HUES6 (cell line): ENCODE measurements around the gene ST6GALNAC2.
"Not testable (repeated sequence)": the region's sequence is repeated elsewhere in the genome, so short reads cannot be mapped to it uniquely, and the experiment has no call there.

Experiments used
- H3K27ac ChIP-seq: 2 replicates; pipeline ENCODE4 v1.7.0; 2013; ENCODE audit warnings: low read depth, mild to moderate bottlenecking, low read length, inconsistent platforms
- H3K27me3 ChIP-seq: 2 replicates; pipeline ENCODE4 v1.6.1; 2013; ENCODE audit warnings: low read length; ENCODE audit not compliant: control insufficient read depth, insufficient read depth
- H3K36me3 ChIP-seq: 2 replicates; pipeline ENCODE4 v1.6.1; 2013; ENCODE audit warnings: low read length; ENCODE audit not compliant: control insufficient read depth, insufficient read depth
- H3K4me1 ChIP-seq: 2 replicates; pipeline ENCODE4 v1.6.1; 2013; ENCODE audit warnings: low read length; ENCODE audit not compliant: control insufficient read depth, insufficient read depth
- H3K4me3 ChIP-seq: 2 replicates; pipeline ENCODE4 v1.5.1; 2013; ENCODE audit warnings: low read depth, low read length
- H3K9ac ChIP-seq: one replicate; pipeline ENCODE4 v1.6.1; 2013; ENCODE audit warnings: mild to moderate bottlenecking, low read length
- H3K9me3 ChIP-seq: 2 replicates; pipeline ENCODE4 v1.6.1; 2013; ENCODE audit warnings: low read depth, low read length; ENCODE audit not compliant: control insufficient read depth, insufficient read depth

ST6GALNAC2 gene

DNA sequence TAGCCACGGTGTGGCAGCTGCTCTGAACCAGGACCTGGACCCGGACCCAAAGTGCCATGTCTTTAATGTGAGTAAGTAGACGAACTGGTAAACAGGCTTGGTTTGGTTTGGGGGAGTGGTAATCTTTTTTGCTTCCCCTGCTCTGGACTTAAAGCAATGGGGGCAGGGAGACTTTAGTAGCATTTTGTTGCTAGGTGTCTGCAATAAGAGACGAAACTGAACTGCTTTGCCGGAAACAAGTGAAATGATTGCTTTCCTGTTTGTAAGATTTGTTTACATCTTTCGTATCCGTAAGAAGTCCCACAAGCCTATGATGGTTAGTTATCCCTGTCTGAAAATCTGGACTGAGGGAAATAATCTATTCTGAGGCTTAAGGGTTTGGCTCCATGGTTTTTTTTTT is 24.3 kb downstream of the ST6GALNAC2 start:
- H3K9ac ChIP-seq: no peak overlapping the region
- H3K4me1 ChIP-seq: peaks cover 25% of the 10 kb centered on the region
- H3K27me3 ChIP-seq: no peaks in the 10 kb centered on the region
- peaks cover 70% of the 10 kb centered on the region for H3K36me3 ChIP-seq
- no peak overlapping the region for H3K27ac ChIP-seq
- H3K9me3 ChIP-seq: no peaks in the 10 kb centered on the region
- H3K4me3 ChIP-seq: no peak overlapping the region

DNA sequence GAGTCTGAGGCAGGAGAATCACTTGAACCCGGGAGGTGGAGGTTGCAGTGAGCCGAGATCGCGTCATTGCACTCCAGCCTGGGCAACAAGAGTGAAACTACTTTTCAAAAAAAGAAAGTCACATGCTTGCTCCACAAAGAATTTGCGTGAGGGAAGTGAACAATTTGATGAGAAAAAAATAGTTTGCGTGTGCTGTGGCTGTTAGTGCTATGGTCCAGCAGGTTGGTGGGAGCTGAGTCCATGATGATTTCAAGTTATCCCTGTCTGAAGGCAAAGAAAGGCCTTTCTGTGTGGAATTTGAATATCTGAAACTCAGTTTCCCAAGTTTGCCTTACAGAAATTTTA is 24.8 kb downstream of the ST6GALNAC2 start:
- Histone ChIP-seq H3K9ac (no peak overlapping the region), H3K9me3 (no peaks in the 10 kb centered on the region), H3K4me1 (peaks cover 25% of the 10 kb centered on the region), H3K4me3 (no peak overlapping the region), H3K36me3 (peaks cover 65% of the 10 kb centered on the region), H3K27ac (no peak overlapping the region), H3K27me3 (no peaks in the 10 kb centered on the region)

DNA sequence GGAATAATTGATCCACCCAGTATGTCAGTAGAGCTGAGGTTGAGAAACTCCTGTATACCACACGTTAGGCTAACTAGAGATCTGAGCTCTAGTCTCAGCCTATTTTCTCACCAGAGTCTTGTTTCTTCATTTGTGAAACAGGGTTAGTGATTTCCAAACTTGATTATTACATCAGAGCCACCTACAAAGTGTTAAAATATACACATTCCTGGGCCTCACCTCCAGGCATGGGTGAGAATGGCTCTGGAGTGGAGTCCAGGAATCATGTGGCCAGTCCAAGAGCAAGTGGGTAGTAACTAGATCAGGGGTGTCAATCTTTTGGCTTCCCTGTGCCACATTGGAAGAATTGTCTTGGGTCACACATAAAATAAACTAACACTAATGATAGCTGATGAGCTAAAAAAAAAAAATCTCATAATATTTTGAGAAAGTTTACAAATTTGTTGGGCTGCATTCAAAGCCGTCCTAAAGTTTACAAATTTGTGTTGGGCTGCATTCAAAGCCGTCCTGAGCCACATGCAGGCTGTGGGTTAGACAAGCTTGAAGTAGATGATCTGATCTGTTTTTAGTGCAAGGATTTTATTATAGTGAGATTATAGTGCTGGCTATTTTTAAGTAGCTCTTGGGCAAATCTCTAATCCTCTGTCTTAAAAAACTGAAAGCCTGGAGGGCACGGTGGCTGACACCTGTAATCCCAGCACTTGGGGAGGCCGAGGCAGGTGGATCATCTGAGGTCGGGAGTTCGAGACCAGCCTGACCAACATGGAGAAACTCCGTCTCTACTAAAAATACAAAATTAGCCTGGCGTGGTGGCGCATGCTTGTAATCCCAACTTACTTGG is 25.4 kb downstream of the ST6GALNAC2 start:
- Histone ChIP-seq H3K4me1 (peaks cover 25% of the 10 kb centered on the region), H3K27ac (no peak overlapping the region), H3K27me3 (no peaks in the 10 kb centered on the region), H3K9ac (no peak overlapping the region), H3K4me3 (peak overlapping the region; percentile 38), H3K36me3 (peaks cover 59% of the 10 kb centered on the region), H3K9me3 (no peaks in the 10 kb centered on the region)

DNA sequence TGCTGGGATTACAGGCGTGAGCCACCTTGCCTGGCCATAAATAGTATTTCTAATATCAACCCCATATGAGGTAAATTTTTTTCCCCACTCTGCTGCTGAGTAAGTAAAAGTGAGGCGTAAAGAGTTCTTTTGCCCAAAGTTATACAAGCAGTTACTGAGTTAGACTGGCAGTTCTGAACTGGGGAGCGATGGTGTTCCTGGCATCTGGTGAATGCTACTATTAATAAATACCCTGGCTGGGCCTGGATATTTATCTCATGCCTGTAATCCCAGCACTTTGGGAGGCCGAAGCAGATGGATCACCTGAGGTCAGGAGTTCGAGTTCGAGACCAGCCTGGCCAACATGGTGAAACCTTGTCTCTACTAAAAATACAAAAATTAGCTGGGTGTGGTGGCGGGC is 26.2 kb downstream of the ST6GALNAC2 start:
- not testable (repeated sequence) for H3K9me3 ChIP-seq, H3K27ac ChIP-seq, H3K27me3 ChIP-seq
- H3K9ac ChIP-seq: peak overlapping the region; percentile 99
- peaks cover 52% of the 10 kb centered on the region for H3K36me3 ChIP-seq
- H3K4me1 ChIP-seq: peaks cover 25% of the 10 kb centered on the region
- peak overlapping the region; percentile 92 for H3K4me3 ChIP-seq

DNA sequence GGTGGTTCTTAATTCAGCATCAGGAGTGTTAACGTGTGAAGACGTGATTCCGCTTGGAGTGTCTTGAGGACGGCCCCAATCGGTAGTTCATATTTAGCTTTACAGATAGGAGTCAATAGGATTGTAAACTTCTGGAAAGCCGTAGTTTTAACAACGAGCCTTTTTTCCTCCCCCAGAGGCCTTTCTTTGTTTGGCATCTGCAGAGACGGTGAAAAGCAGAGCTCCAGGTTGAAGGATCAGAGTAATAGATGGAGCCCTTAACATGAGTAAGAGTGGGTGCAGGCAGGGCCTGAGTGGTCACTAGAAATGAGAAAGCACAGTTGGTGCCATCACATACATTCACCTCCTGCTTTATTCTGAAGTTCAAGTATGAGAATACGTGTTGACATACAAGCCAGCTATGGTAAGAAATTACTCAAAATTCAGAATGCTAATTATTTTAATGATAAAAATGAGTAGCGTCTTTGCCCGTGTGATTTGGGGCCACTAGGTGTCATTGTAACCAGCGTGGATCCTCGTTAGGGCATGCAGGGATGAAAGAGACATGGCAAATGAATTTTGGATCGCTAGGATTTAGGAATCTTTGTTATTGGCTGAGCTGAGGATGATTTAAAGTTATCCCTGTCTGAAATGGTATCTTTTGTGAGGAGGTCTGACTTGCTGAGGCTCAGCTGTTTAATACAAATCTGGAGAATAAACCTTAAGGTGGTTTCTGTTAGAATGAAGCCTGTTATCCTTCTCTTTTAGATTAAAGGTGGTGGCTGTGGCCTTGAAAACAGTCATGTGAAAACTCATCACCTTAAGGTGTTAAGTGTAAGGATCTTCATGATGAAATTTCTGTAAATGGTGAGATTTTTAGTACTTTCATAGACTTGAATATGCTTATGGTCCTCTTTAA is 27.2 kb downstream of the ST6GALNAC2 start:
- peak overlapping the region; percentile 99 for H3K9ac ChIP-seq
- peaks cover 50% of the 10 kb centered on the region for H3K36me3 ChIP-seq
- H3K27me3 ChIP-seq: no peaks in the 10 kb centered on the region
- H3K9me3 ChIP-seq: no peaks in the 10 kb centered on the region
- peak overlapping the region; percentile 92 for H3K4me3 ChIP-seq
- H3K4me1 ChIP-seq: peaks cover 25% of the 10 kb centered on the region
- peak overlapping the region; percentile 91 for H3K27ac ChIP-seq

DNA sequence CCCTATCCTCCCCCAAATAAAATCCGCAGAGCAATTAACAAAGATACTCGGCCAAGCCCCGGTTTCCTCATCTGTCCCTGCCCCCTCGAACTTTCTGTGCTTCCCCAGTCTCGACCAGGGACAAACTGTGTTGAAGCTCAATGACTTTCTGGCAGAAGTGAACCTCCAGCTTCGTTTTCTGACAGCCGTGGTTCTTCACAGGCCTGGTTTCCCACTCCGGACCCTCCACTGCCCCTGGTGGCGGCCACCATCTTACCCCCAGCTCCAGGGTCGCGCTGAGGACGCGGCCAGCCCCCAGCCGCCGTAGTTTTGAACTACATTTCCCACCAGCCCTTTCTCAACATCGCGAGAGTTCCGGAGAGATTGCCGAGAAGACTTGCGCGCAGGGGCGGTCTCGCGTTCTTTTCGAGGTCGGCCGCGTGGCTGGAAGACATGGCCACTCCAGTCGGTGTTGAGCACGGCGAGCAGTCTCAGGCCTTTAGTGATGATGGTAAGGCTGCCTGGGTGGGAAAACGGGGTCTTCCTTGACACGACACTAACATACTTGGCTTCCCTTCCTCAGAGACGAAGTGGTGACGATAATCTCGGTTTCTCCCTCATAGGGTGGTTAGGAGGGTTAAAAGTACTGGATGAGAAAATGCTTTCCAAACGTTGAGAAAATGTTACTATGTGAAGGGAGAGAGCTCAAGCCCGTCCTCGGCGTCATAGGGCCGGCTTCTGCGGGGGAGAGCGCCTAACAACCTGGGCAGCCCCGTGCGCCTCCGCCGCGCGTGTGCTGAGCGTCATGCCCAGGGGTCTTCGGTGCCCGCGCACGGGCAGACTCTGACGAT is 28.1 kb downstream of the ST6GALNAC2 start:
- Histone ChIP-seq H3K27me3 (no peaks in the 10 kb centered on the region), H3K27ac (peak overlapping the region; percentile 91), H3K4me3 (peak overlapping the region; percentile 92), H3K36me3 (peaks cover 42% of the 10 kb centered on the region), H3K4me1 (peaks cover 25% of the 10 kb centered on the region), H3K9ac (peak overlapping the region; percentile 99), H3K9me3 (no peaks in the 10 kb centered on the region)

DNA sequence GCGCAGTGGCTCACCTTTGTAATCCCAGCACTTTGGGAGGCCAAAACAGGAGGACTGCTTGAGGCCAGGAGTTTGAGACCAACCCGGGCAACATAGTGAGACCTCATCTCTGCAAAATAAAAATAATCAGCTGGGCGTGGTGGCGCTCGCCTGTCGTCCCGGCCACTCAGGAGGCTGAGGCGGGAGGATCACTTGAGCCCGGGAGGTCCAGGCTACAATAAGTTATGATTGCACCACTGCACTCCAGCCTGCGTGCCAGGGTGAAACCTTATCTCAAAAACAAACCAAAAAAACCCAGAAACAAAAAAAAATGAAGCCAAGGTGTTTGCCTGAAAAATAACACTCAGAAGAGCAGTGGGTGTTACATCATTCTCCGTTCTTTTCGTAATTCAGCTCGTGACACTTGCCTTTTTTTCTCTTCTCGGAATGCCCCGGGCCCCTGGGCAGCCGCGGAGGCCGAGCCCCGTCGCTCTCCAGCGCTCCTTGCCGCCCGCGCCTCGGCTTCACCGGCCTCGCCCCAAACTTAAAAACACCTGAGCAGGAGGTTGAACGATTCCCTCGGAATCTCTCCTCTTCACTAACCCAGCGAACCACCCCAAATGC is 28.8 kb downstream of the ST6GALNAC2 start:
- Histone ChIP-seq H3K27ac (no peak overlapping the region), H3K27me3 (no peaks in the 10 kb centered on the region), H3K9ac (peak overlapping the region; percentile 70), H3K9me3 (no peaks in the 10 kb centered on the region), H3K4me3 (peak overlapping the region; percentile 92), H3K36me3 (peaks cover 37% of the 10 kb centered on the region), H3K4me1 (peaks cover 23% of the 10 kb centered on the region)

DNA sequence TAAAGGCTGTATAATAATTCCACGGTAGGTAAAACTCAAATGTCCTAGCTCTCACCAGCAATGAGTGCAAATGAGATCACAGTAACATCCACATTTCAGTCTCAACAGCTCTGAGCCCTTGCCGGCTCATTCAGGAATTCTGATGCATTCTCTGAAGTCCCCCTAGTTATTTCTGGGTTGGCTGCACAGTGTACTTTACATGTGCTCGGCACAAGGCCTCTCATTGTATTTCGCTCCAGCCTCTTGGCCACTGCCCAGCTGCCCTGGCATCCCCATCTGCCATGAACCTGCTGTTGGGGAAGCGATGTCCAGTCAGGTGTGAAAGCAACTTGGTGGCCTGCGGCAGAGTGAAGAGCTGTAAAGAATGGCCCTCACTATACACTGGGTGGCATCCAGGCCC is 31.5 kb downstream of the ST6GALNAC2 start:
- H3K27me3 ChIP-seq: no peaks in the 10 kb centered on the region
- no peak overlapping the region for H3K4me3 ChIP-seq
- no peaks in the 10 kb centered on the region for H3K9me3 ChIP-seq
- H3K4me1 ChIP-seq: peaks cover 19% of the 10 kb centered on the region
- H3K36me3 ChIP-seq: peaks cover 11% of the 10 kb centered on the region; the same call in 1 of the 2 replicates
- no peak overlapping the region for H3K27ac ChIP-seq
- H3K9ac ChIP-seq: no peak overlapping the region

DNA sequence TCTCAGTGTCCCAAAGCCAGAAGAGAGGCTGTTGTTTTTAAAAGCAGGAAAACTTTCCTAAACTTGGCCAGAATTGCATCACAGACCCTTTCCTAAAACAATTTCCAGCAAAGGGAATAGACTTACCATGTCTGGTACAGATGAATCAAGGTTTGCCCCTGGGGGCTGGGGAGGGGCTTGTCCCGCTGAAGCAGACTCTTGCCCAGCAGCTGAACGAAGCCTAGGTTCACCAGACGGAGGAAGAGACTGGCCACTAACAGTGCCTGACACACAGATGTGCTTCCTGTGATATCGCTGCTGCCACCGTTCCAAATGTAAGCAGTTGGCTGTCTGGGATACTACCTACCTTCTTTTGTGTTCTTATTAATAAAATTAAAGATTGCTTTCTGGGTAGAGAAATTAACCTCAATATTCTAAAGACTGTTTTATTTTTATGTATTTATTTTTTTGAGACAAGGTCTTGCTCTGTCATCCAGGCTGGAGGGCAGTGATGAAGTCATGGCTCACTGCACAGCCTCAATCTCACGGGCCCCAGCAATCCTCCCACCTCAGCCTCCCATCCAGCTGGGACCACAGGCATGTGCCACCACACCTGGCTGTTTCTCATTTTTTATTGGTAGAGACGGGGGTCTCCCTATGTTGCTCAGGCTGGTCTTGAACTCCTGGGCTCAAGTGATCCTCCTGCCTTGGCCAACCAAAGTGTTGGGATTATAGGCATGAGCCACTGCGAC is 32.3 kb downstream of the ST6GALNAC2 start:
- H3K27ac ChIP-seq: no peak overlapping the region
- H3K9me3 ChIP-seq: no peaks in the 10 kb centered on the region
- H3K4me1 ChIP-seq: peaks cover 14% of the 10 kb centered on the region
- H3K9ac ChIP-seq: no peak overlapping the region
- no peak overlapping the region for H3K4me3 ChIP-seq
- 0 out of 2 replicates have a peak, but pooled peaks cover 4% of the 10 kb centered on the region for H3K36me3 ChIP-seq
- H3K27me3 ChIP-seq: no peaks in the 10 kb centered on the region

DNA sequence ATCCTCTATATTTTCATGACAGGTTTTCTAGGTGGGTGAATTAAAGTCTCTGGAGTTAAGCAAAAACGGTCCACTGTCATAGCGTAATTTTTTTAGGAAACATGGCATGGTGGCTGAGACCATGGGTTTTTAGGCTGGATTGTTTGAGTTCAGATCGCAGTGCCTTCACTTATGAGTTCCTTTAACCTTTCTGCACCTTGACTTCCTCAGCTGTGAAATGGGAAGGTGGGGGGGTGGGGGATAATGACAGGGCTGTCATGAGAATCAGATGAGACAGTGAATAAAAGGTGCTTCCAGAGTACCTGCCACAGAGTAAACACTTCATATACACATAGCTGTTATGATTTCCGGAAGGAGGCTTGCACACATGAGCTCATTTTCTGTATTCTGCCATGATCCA is 34.0 kb downstream of the ST6GALNAC2 start:
- peak overlapping the region; percentile 44; the same call in 1 of the 2 replicates for H3K27ac ChIP-seq
- H3K9ac ChIP-seq: no peak overlapping the region
- H3K27me3 ChIP-seq: no peaks in the 10 kb centered on the region
- H3K9me3 ChIP-seq: no peaks in the 10 kb centered on the region
- H3K36me3 ChIP-seq: no peaks in the 10 kb centered on the region
- H3K4me1 ChIP-seq: peaks cover 17% of the 10 kb centered on the region
- no peak overlapping the region for H3K4me3 ChIP-seq
